SK-MEL-5 (cell line): ENCODE data around the gene PLOD1. TPM values are rescaled to one million over a fixed set of nuclear protein-coding genes. Genes with fewer than 3 reads are reported as not detected.
"Not testable (repeated sequence)": the region's sequence is repeated elsewhere in the genome, so short reads cannot be mapped to it uniquely, and the experiment has no call there.

Experiments used
- DNase-seq: peaks from one replicate; pipeline ENCODE4 v3.0.0-alpha.2; 2016; ENCODE audit warnings: low read depth, low spot score
- in situ Hi-C: cut with HindIII; loops from 2 replicates; pipeline ENCODE4 v1.10.0; 2016; ENCODE audit warnings: low sequenced_read_pairs, high pct_unique_total_duplicates, low pct_unique_long_range_greater_than_20kb
- total RNA-seq: library from RNA; depleted of rRNA; stranded (reverse); fragments of >200 nt; shearing (Covaris generic); gene quantifications from 2 replicates; pipeline ENCODE4 v1.2.3, GENCODE V29; 2014

PLOD1 gene
- total RNA-seq, 1 experiment from 2014 or later: 204 TPM

DNA sequence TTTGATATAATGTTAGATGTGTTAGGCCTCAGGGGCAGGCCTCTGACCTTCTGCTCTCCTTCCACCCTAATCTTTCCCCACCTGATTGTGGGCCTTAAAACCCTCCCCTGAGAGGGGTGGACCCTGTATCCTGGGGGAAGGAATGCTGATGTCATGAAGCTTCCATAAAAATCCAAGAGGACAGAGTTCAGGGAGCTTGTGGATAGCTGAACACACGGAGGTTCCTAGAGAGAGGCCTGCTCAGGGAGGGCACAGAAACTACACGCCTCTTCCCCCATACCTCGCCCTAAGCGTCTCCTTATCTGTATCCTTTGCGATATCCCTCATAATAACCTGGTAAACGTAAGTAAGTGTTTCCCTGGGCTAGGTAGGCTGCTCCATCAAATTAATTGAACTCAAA is 50.1 kb downstream of the PLOD1 start:
- no peak for DNase-seq

DNA sequence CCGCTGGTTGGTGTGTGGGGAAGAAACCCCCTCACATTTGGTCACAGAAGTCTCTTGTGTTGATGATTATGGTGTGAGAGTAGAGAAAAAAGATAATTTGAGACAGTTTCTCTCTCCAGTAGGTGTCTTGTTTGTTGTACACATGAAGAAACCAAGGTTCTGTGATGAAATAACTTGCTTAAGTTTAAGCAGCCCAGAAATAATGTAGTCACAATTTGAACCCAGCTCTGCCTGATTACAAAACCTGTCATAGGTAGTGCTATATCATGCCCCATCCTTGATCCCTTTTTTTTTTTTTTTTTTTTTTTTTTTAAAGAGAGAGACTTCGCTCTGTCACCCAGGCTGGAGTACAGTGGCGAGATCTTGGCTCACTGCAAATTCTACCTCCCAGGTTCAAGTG is 50.7 kb downstream of the PLOD1 start:
- DNase-seq: no peak
- in situ Hi-C loops: no loop called here

More for the DNA sequence above, 50.1 kb downstream of the PLOD1 start:
- in situ Hi-C loops: no loop called here

DNA sequence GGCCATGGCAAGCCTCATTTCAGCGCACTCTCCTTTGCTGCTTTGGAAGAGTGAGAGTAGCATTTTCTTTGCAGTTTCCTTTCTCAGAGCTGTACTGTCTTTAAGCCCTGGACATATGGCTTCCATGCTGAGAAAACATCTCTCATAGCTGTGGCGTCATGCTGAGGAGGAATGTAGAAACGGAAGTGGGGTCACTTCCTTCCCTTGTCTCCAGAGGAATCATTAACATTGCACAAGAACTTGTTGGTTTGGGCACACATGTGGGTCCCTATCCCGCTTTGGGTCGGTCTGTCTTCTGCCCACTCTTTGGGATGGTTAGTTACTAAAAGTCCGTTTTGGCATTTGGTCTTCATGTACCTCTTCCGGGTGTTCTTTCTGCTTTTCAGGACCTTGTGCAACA is 51.3 kb downstream of the PLOD1 start:
- no peak for DNase-seq
- in situ Hi-C loops: no loop called here

DNA sequence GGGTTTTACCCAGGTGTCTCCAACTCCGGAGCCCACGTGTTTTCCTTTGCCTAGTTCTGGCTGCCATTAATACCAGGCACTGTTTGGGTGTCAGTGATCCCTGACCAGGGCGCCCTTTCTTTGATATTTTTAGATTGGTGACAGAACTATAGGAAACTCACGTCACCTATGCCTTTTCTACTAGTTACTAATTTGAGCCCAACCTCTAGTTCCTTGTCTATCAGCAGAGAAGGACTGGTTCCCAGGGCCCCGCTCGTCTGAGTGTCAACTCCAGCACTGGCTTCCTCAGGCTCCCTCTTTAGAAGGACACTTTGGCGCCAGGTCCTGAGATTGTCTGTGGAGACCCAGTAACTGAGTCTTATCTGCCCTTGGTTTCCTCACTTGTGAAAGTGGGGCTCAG is 55.2 kb downstream of the PLOD1 start:
- no peak for DNase-seq
- in situ Hi-C loops: no loop called here

DNA sequence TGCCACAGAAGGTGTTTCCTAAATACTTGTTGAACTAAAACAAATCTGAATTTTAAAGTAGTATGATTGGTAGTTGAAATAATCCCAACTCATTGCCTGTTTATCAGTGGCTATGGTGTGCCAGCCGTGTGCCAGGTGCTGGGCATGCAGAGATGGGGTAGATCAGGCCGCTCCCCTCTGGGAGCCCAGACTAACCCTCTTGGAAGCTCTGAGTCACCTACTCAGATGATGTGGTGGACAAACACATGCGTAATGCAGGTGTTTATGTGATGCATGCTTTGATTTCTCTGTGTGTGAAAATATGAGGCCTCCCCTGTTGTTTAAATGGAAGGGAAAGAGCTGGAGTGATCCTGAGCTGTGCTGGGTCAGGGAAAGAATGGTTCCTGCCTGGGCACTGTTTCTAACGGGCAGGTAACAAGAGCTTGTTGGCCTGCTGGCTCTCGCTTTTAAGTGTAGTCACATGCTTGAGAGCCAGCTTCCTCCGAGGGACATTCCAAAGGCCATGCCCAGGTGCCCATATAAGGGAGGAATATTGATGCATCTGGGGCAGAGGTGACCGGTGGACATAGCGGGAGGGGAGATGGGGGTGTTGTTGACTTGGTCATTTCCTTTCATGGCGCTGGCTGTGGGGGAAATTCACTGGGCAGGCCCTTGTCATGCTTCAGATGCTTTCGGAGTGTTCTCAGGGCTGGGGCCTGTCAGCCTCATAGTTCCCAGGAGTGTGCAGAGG is 56.0 kb downstream of the PLOD1 start:
- in situ Hi-C loops: no loop called here
- no peak for DNase-seq

- no peak for DNase-seq
- in situ Hi-C loops: no loop called here
These were observed 57.6 kb downstream of the PLOD1 start for GRCh38 chr1:11991969-11992676.

DNA sequence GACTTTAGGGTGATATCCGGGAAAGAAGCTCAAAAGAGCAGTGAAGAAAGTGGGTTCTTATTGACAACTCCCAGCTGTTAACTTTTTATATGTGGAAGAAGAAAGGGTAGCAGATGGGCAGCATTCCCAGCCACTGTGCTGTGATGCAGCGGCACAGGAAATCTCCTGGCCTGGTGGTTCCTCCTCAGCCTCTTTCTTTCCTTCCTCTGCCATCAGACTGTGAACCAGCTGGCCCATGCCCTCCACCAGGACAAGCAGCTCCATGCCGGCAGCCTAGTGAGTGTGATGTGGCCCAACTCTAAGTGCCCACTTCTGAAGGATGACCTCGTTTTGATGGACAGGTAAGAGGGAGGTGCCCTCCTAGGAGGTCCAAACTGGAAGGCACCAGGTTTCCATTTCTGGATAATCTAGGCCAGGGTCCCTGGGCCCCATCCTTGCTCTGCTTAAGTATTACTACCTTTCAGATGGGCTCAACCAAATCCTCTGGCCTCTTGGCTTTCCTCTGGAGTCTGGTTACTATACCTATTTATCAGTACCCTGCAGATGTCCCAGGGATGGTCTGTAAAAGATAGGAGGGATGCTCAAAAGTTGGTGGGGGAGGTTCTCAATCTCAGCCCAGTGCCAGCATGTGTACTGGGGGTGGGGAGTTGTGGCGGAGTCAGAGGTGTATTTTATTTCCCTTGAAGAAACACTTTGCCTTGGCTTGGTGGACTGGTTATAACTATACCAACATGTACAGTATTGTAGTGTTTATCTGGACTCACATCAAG is 62.7 kb downstream of the PLOD1 start:
- in situ Hi-C loops: no loop called here
- no peak for DNase-seq

DNA sequence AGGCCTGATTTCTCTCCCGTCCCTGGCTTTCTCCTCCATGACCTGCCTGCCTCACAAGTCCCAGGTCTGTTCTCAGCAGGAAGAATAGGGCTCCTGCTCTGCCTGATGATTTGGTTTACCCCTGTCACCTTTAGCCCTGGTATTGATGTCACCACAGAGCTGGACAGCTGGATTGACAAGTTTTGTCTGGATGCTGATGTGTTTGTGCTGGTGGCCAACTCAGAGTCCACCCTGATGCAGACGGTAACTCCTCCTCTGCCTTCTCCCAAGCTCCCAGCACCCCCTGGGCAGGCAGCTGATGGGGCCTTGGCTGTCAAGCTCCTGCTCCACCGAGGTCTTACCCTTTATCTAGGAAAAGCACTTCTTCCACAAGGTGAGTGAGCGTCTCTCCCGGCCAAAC is 64.1 kb downstream of the PLOD1 start:
- no peak for DNase-seq
- in situ Hi-C loops: no loop called here

DNA sequence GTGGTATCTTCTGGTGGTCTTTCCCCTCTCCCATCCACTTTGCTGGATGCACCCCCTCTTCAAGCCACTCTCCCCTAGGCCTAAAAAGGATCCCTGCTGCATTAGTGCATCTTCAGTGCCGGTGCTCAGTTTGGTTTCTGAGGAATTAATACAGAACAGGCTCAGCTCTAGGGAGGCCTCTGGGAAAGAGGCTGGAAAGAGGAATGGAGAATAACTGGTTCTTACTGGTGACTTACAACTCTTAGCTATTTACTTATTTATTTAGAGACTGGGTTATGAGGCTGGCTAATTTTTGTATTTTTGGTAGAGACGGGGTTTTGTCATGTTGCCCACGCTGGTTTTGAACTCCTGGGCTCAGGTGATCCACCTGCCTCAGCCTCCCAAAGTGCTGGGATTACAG is 64.7 kb downstream of the PLOD1 start:
- DNase-seq: no peak
- in situ Hi-C loops: no loop called here

GRCh38 chr1:12001249-12001917 is 66.9 kb downstream of the PLOD1 start:
- in situ Hi-C loops: no loop called here
- DNase-seq: peak; percentile 63

- in situ Hi-C loops: no loop called here
- DNase-seq: no peak
These were observed 67.5 kb downstream of the PLOD1 start for GRCh38 chr1:12001996-12002493.

GRCh38 chr1:12003762-12004161 is 69.2 kb downstream of the PLOD1 start:
- no peak for DNase-seq
- in situ Hi-C loops: no loop called here

DNA sequence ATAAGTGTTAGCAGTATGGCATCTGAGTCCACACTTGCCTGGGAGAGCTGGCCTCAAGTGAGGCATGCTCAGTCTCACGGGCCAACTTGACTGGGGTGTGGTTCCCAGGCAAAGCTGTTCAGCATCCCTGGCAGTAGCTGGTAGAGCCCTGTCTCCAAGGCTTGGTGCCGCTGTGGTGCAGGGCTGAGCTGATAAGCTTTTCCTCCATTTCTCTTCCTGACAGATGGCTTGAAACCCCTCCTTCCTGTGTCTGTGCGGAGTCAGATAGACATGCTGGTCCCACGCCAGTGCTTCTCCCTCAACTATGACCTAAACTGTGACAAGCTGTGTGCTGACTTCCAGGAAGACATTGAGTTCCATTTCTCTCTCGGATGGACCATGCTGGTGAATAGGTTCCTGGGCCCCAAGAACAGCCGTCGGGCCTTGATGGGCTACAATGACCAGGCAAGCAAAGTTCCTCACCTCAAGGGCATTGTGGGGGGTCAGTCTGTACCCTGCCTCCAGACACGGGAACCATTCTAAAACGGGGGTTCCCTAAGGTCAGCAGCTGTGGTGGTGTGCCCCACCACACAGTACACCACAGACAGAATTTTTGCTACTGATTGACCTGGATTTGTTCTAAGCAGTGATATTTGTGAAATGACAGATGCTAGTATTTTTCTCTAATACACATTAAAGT is 71.1 kb downstream of the PLOD1 start:
- in situ Hi-C loops: no loop called here

DNA sequence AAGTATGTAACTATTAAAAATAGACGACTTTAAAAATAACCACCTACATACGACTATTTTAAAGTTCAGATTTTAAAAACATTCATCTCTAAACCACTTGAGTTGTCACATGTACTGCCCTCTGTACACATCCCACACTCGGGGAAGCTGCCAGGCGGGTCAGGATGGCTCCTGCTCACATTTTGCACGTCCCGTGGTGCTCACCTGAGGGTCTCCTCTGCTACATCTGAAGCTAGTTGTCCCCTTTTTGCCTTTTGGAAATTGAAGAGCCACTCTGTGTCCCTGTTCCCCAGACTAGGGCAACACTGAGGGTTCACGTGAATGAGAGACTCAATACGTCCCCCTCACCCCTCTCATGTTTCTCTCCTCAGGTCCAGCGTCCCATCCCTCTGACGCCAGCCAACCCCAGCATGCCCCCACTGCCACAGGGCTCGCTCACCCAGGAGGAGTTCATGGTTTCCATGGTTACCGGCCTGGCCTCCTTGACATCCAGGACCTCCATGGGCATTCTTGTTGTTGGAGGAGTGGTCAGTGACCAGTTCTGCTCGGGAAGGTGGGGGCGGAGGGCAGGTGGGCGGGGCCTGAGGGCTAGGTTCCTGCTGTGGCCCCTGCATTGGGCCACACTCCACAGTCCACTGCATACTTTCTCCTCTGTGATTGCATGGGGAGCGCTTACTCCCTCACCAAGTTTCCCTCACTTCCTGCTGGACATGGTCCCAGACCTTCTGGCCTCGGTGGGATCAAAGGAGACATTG is 71.8 kb downstream of the PLOD1 start:
- no peak for DNase-seq
- in situ Hi-C loops: no loop called here

More for the DNA sequence above, 71.1 kb downstream of the PLOD1 start:
- DNase-seq: no peak

- DNase-seq: no peak
- in situ Hi-C loops: no loop called here
These were observed 72.7 kb downstream of the PLOD1 start for GRCh38 chr1:12007204-12007603.

- DNase-seq, in situ Hi-C loops: not testable (repeated sequence)
These were observed 73.8 kb downstream of the PLOD1 start for GRCh38 chr1:12008355-12008754.
